Cardiac muscle cell (in vitro differentiated cells and primary cell): ENCODE measurements around the gene SOX4. TPM values are rescaled to one million over a fixed set of nuclear protein-coding genes. Genes with fewer than 3 reads are reported as not detected.
A peak's percentile ranks its signal among the peaks of the same experiment; 100 is the strongest.

ENCODE experiments used
- DNase-seq, 2 donors: peaks; one replicate each; pipeline versions ENCODE4 v3.0.0 to v3.0.0-alpha.2; 2010 to 2017; ENCODE audit warnings: low read depth in 1 of 2, low spot score in 1 of 2
- H3K27ac ChIP-seq: fragments of 200-600 bp; sonication (generic); 2 replicates; pipeline ENCODE4 v1.5.1; 2016
- H3K27me3 ChIP-seq: fragments of 200-600 bp; sonication (generic); 2 replicates; pipeline ENCODE4 v1.6.0; 2016; ENCODE audit warnings: control low read depth
- H3K36me3 ChIP-seq: fragments of 200-600 bp; sonication (generic); 2 replicates; pipeline ENCODE4 v1.5.1; 2016; ENCODE audit warnings: control low read depth
- H3K4me1 ChIP-seq: fragments of 200-600 bp; sonication (generic); 2 replicates; pipeline ENCODE4 v1.8.1; 2017; ENCODE audit warnings: low read depth, mild to moderate bottlenecking, mixed run types
- H3K4me3 ChIP-seq: fragments of 200-600 bp; sonication (generic); 2 replicates; pipeline ENCODE4 v1.5.1; 2016; ENCODE audit warnings: mild to moderate bottlenecking
- H3K9me3 ChIP-seq: fragments of 200-600 bp; sonication (generic); 2 replicates; pipeline ENCODE4 v1.5.1; 2017; ENCODE audit warnings: low read depth, mild to moderate bottlenecking, control low read depth
- polyA plus RNA-seq: library from polyadenylated mRNA; unstranded; fragments of >200 nt; fragmentation: Nextera tagmentation; extraction: Ambion mirVana; gene quantifications from 2 replicates; pipeline ENCODE4 v1.2.1, GENCODE V29; 2016
- total RNA-seq: library from RNA; depleted of rRNA; stranded (reverse); fragments of >200 nt; gene quantifications from 2 replicates; pipeline ENCODE4 v1.2.3, GENCODE V29; 2016
- TF ChIP-seq, protein P1 (sequence below): IDR thresholded peaks from 2 replicates; pipeline ENCODE4 v1.5.1; 2012; ENCODE audit warnings: low read depth, mild to moderate bottlenecking, low read length

The SOX4 gene
- total and polyA plus RNA-seq, 2 experiments from 2014 or later: 29.9 to 60.6 TPM

DNA sequence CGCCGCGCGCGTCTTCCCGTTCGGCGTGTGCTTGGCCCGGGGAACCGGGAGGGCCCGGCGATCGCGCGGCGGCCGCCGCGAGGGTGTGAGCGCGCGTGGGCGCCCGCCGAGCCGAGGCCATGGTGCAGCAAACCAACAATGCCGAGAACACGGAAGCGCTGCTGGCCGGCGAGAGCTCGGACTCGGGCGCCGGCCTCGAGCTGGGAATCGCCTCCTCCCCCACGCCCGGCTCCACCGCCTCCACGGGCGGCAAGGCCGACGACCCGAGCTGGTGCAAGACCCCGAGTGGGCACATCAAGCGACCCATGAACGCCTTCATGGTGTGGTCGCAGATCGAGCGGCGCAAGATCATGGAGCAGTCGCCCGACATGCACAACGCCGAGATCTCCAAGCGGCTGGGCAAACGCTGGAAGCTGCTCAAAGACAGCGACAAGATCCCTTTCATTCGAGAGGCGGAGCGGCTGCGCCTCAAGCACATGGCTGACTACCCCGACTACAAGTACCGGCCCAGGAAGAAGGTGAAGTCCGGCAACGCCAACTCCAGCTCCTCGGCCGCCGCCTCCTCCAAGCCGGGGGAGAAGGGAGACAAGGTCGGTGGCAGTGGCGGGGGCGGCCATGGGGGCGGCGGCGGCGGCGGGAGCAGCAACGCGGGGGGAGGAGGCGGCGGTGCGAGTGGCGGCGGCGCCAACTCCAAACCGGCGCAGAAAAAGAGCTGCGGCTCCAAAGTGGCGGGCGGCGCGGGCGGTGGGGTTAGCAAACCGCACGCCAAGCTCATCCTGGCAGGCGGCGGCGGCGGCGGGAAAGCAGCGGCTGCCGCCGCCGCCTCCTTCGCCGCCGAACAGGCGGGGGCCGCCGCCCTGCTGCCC, 1.1 kb downstream of the SOX4 start:
- H3K27me3 ChIP-seq: no peaks in the 10 kb centered on the region
- TF ChIP-seq, protein P1, sequence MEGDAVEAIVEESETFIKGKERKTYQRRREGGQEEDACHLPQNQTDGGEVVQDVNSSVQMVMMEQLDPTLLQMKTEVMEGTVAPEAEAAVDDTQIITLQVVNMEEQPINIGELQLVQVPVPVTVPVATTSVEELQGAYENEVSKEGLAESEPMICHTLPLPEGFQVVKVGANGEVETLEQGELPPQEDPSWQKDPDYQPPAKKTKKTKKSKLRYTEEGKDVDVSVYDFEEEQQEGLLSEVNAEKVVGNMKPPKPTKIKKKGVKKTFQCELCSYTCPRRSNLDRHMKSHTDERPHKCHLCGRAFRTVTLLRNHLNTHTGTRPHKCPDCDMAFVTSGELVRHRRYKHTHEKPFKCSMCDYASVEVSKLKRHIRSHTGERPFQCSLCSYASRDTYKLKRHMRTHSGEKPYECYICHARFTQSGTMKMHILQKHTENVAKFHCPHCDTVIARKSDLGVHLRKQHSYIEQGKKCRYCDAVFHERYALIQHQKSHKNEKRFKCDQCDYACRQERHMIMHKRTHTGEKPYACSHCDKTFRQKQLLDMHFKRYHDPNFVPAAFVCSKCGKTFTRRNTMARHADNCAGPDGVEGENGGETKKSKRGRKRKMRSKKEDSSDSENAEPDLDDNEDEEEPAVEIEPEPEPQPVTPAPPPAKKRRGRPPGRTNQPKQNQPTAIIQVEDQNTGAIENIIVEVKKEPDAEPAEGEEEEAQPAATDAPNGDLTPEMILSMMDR: no peak
- DNase-seq: peak; percentile 76 to 77
- H3K4me3 ChIP-seq: peak overlapping the region; percentile 99
- no peaks in the 10 kb centered on the region for H3K36me3 ChIP-seq
- peak overlapping the region; percentile 91 for H3K27ac ChIP-seq
- no peaks in the 10 kb centered on the region for H3K9me3 ChIP-seq
- peaks cover 10% of the 10 kb centered on the region for H3K4me1 ChIP-seq

DNA sequence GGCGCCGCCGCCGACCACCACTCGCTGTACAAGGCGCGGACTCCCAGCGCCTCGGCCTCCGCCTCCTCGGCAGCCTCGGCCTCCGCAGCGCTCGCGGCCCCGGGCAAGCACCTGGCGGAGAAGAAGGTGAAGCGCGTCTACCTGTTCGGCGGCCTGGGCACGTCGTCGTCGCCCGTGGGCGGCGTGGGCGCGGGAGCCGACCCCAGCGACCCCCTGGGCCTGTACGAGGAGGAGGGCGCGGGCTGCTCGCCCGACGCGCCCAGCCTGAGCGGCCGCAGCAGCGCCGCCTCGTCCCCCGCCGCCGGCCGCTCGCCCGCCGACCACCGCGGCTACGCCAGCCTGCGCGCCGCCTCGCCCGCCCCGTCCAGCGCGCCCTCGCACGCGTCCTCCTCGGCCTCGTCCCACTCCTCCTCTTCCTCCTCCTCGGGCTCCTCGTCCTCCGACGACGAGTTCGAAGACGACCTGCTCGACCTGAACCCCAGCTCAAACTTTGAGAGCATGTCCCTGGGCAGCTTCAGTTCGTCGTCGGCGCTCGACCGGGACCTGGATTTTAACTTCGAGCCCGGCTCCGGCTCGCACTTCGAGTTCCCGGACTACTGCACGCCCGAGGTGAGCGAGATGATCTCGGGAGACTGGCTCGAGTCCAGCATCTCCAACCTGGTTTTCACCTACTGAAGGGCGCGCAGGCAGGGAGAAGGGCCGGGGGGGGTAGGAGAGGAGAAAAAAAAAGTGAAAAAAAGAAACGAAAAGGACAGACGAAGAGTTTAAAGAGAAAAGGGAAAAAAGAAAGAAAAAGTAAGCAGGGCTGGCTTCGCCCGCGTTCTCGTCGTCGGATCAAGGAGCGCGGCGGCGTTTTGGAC, 2.0 kb downstream of the SOX4 start:
- TF ChIP-seq, protein P1: no peak
- peak; percentile 37 to 48 for DNase-seq
- H3K27me3 ChIP-seq: no peaks in the 10 kb centered on the region
- peaks cover 12% of the 10 kb centered on the region for H3K4me1 ChIP-seq
- no peaks in the 10 kb centered on the region for H3K9me3 ChIP-seq
- peak overlapping the region; percentile 99 for H3K4me3 ChIP-seq
- H3K36me3 ChIP-seq: no peaks in the 10 kb centered on the region
- H3K27ac ChIP-seq: peak overlapping the region; percentile 91

DNA sequence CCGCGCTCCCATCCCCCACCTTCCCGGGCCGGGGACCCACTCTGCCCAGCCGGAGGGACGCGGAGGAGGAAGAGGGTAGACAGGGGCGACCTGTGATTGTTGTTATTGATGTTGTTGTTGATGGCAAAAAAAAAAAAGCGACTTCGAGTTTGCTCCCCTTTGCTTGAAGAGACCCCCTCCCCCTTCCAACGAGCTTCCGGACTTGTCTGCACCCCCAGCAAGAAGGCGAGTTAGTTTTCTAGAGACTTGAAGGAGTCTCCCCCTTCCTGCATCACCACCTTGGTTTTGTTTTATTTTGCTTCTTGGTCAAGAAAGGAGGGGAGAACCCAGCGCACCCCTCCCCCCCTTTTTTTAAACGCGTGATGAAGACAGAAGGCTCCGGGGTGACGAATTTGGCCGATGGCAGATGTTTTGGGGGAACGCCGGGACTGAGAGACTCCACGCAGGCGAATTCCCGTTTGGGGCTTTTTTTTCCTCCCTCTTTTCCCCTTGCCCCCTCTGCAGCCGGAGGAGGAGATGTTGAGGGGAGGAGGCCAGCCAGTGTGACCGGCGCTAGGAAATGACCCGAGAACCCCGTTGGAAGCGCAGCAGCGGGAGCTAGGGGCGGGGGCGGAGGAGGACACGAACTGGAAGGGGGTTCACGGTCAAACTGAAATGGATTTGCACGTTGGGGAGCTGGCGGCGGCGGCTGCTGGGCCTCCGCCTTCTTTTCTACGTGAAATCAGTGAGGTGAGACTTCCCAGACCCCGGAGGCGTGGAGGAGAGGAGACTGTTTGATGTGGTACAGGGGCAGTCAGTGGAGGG, 2.8 kb downstream of the SOX4 start:
- Histone ChIP-seq H3K4me1 (peaks cover 12% of the 10 kb centered on the region), H3K27ac (peak overlapping the region; percentile 91), H3K4me3 (peak overlapping the region; percentile 99), H3K36me3 (no peaks in the 10 kb centered on the region), H3K9me3 (no peaks in the 10 kb centered on the region), H3K27me3 (no peaks in the 10 kb centered on the region)
- peak; percentile 66 to 87 for DNase-seq
- TF ChIP-seq, protein P1: no peak

DNA sequence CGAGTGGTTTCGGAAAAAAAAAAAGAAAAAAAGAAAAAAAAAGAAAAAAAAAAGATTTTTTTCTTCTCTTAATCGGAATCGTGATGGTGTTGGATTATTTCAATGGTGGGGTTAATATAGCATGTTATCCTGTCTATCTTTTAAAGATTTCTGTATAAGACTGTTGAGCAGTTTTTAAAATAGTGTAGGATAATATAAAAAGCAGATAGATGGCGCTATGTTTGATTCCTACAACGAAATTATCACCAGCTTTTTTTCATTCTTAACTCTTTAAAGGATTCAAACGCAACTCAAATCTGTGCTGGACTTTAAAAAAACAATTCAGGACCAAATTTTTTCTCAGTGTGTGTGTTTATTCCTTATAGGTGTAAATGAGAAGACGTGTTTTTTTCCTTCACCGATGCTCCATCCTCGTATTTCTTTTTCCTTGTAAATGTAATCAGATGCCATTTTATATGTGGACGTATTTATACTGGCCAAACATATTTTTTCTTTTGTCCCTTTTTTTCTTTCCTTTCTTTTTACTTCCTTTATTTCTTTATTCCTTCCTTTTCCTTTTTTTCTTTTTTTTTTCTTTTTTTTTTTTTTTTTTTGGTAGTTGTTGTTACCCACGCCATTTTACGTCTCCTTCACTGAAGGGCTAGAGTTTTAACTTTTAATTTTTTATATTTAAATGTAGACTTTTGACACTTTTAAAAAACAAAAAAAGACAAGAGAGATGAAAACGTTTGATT, 3.6 kb downstream of the SOX4 start:
- TF ChIP-seq, protein P1: peak; percentile 50
- no peaks in the 10 kb centered on the region for H3K27me3 ChIP-seq
- H3K4me3 ChIP-seq: peak overlapping the region; percentile 99
- H3K36me3 ChIP-seq: no peaks in the 10 kb centered on the region
- no peaks in the 10 kb centered on the region for H3K9me3 ChIP-seq
- H3K27ac ChIP-seq: peak overlapping the region; percentile 91
- DNase-seq: peak; percentile 54 to 59
- peaks cover 12% of the 10 kb centered on the region for H3K4me1 ChIP-seq
